H1 (cell line): ENCODE measurements around the gene LHX5.

Experiments used
- CEBPB ChIP-seq: IDR thresholded peaks from 2 replicates; pipeline ENCODE4 v1.6.1; 2012; ENCODE audit warnings: low read depth, low read length
- CREB1 ChIP-seq: IDR thresholded peaks from 2 replicates; pipeline ENCODE4 v1.6.1; 2012; ENCODE audit warnings: inconsistent platforms
- POLR2A ChIP-seq, 2 experiments: IDR thresholded peaks; 1 replicate in 1 of 2; 2 replicates in 1 of 2; pipeline ENCODE4 v1.6.1; 2011; ENCODE audit warnings: low read depth in 2 of 2, low read length in 2 of 2, mild to moderate bottlenecking in 2 of 2; ENCODE audit errors: control extremely low read depth in 1 of 2
- POLR2AphosphoS5 ChIP-seq: IDR thresholded peaks from 2 replicates; pipeline ENCODE4 v1.6.1; 2011; ENCODE audit warnings: low read depth, low read length
- RBBP5 ChIP-seq: IDR thresholded peaks from 2 replicates; pipeline ENCODE4 v1.7.1; 2012; ENCODE audit warnings: low read depth, mild to moderate bottlenecking, inconsistent platforms, low read length, moderate library complexity, borderline replicate concordance
- SIN3A ChIP-seq, 2 experiments: IDR thresholded peaks in 1 of 2; conservative IDR thresholded peaks in 1 of 2; 2 replicates each; pipeline ENCODE4 v1.6.1; 2011 to 2012; ENCODE audit warnings: low read length in 2 of 2, improper control_type of control experiment in 1 of 2, low read depth in 1 of 2, mild to moderate bottlenecking in 1 of 2
- SIX5 ChIP-seq: IDR thresholded peaks from 2 replicates; pipeline ENCODE4 v1.6.1; 2011; ENCODE audit warnings: mild to moderate bottlenecking, low read depth, low read length
- SP4 ChIP-seq: IDR thresholded peaks from 2 replicates; pipeline ENCODE4 v1.6.1; 2012; ENCODE audit warnings: low read length, inconsistent platforms
- TF ChIP-seq, protein P1 (sequence below), 3 experiments: IDR thresholded peaks; 1 replicate in 2 of 3; 2 replicates in 1 of 3; pipeline versions ENCODE4 v1.5.1 to v1.6.1; 2011; ENCODE audit warnings: low read length in 3 of 3, mild to moderate bottlenecking in 3 of 3, inconsistent platforms in 2 of 3, low read depth in 1 of 3, moderate library complexity in 1 of 3; ENCODE audit not compliant: insufficient read depth in 1 of 3; ENCODE audit errors: control extremely low read depth in 1 of 3
- TF ChIP-seq, protein P2 (sequence below): IDR thresholded peaks from 2 replicates; pipeline ENCODE4 v1.6.1; 2011; ENCODE audit warnings: low read depth, mild to moderate bottlenecking, low read length; ENCODE audit not compliant: insufficient read depth

DNA sequence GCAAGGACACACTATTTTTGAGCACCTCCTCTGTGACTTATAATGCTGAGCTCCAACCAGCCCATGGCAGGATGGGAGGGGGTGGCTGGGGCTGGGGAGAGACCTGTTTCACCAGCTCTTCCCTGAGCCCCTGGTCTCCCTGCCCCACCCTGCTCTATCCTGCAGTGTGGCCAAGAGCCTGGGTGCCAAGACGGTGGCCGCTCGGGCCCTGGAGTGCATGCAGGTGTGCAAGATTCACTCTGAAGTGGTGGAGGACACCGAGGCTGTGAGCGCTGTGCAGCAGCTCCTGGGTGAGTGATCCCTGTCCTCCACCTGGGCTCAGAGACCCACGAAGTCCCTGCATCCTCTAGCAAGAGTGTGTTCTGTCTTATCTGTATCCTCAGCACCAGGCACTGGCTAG, 35.1 kb downstream of the LHX5 start:
- TF ChIP-seq, protein P1, sequence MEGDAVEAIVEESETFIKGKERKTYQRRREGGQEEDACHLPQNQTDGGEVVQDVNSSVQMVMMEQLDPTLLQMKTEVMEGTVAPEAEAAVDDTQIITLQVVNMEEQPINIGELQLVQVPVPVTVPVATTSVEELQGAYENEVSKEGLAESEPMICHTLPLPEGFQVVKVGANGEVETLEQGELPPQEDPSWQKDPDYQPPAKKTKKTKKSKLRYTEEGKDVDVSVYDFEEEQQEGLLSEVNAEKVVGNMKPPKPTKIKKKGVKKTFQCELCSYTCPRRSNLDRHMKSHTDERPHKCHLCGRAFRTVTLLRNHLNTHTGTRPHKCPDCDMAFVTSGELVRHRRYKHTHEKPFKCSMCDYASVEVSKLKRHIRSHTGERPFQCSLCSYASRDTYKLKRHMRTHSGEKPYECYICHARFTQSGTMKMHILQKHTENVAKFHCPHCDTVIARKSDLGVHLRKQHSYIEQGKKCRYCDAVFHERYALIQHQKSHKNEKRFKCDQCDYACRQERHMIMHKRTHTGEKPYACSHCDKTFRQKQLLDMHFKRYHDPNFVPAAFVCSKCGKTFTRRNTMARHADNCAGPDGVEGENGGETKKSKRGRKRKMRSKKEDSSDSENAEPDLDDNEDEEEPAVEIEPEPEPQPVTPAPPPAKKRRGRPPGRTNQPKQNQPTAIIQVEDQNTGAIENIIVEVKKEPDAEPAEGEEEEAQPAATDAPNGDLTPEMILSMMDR (IDR thresholded peaks at IDR 0.05; ENCODE audit: control extremely low read depth in 1 of 3, insufficient read depth in 1 of 3, low read depth in 1 of 3, low read length in 3 of 3), result no peak
- TF ChIP-seq POLR2AphosphoS5 (no peak), POLR2A (IDR thresholded peaks at IDR 0.05; ENCODE audit: control extremely low read depth in 1 of 2, low read depth in 2 of 2, low read length in 2 of 2) (no peak), SP4 (no peak), RBBP5 (no peak), CREB1 (no peak), CEBPB (no peak), SIX5 (no peak), SIN3A (conservative IDR thresholded peaks at IDR 0.05 in 1 of 2, IDR thresholded peaks at IDR 0.05 in 1 of 2; ENCODE audit: low read depth in 1 of 2, low read length in 2 of 2) (no peak)
- TF ChIP-seq, protein P2, sequence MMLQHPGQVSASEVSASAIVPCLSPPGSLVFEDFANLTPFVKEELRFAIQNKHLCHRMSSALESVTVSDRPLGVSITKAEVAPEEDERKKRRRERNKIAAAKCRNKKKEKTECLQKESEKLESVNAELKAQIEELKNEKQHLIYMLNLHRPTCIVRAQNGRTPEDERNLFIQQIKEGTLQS, result no peak
